Erythroblast (primary cell): Measurements from ENCODE around the gene CCDC102A.
"Not testable (repeated sequence)": the region's sequence is repeated elsewhere in the genome, so short reads cannot be mapped to it uniquely, and the experiment has no call there.

ENCODE experiments used
- GATA1 ChIP-seq: IDR thresholded peaks from 2 replicates; pipeline ENCODE4 v1.6.1; 2011; ENCODE audit warnings: low read depth, mild to moderate bottlenecking, control low read depth, low read length, moderate library complexity
- POLR2A ChIP-seq: IDR thresholded peaks from 2 replicates; pipeline ENCODE4 v1.6.1; 2011; ENCODE audit warnings: mild to moderate bottlenecking, low read length

GRCh38 chr16:57568772-57569171 is 32.4 kb upstream of the CCDC102A start:
- TF ChIP-seq POLR2A, GATA1: not testable (repeated sequence)
